Suppressor macrophage treated with lipopolysaccharide for 4 hours (primary cell): ENCODE data around the gene MICALL1.

Experiments
- DNase-seq: peaks from one replicate; pipeline ENCODE4 v3.0.0-alpha.2; 2020

Gene MICALL1

DNA sequence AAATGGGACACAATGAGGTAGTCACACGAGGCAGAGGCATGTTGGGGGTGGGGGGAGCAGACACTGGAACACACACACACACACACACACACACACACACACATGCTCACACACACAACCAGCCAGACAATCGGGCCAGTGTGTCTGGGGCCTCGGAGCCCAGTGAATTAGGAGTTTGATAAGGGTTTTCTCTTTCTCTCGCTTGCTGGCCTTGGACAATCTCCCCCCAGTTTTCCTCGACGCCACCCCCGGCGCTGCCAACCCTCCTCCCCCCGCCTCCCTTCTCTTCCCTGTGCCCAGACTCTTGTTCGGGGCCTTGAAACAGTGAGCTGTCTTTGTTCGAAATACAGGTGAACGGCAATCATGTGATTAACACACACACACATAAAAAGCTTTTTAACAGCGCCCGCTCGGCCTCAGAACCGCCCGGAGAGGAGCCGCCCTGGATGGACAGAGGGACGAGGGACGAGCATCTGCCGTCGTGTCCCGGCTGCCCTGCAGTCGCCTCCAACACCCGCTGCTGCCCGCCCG lies 79.7 kb downstream of the MICALL1 start:
- no peak for DNase-seq

DNA sequence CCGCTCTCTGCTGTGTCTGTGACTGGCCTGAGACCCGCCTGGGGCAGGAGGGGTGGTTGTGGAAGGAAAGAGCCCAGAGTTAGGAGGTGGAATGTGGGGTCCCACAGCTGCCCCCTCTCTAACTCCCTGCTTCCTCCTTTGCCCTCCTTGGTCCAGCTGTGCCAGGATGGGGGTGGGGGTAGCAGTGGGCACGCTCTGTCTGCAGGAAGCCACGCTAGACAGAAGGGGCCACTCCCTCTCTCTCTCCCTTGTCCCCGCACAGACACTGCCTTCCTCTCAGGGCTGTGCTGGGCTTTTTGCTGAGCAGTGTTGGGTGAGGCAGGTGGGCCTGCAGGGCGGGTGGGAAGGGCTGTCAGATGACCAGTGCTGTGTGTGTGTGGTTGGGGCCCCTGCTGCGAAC lies 80.3 kb downstream of the MICALL1 start:
- DNase-seq: no peak

GRCh38 chr22:37989146-37990045 lies 83.3 kb downstream of the MICALL1 start:
- DNase-seq: no peak

- no peak for DNase-seq
Observed at GRCh38 chr22:37990301-37990700, 84.2 kb downstream of the MICALL1 start.

GRCh38 chr22:37990862-37991261 lies 84.8 kb downstream of the MICALL1 start:
- no peak for DNase-seq

DNA sequence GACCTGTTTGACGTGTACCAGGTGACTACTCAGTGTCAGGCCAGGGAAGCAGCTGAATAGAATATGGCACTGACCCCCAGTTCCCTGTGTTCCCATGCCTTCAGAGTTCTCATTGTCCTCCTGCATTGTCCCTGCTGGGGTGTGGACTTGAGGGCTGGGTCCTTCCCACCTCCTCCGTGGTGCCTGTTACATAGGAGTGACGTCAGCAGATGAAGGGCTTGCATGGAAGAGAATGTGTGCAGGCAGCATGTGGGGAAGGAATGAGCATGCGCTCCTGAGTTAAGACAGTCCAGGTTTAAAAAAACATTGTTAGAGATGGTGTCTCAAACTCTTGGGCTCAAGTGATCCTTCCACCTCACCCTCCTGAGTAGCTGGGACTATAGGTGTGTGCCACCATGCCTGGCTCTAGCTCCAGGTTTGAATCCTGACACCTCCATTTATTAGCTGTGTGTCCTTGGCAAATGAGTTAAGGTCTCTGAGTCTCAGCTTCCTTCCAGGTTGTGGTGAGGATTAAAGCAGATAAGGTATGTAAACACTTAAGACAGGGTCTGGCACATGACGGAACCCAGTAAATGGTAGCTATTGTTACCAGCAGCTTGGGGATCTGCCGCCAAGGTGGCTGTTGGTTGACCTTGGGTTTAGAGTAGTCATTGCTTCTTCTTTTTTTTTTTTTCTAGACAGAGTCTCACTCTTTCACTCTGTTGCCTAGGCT lies 85.8 kb downstream of the MICALL1 start:
- no peak for DNase-seq
